ENCODE measurements around the gene ADA.
"Not testable (repeated sequence)": the region's sequence is repeated elsewhere in the genome, so short reads cannot be mapped to it uniquely, and the experiment has no call there.

ADA gene

GRCh38 chr20:44651684-44652423, at the start of gene ADA:
Gene ADA (minus strand): TSS chr20:44651699. CDS start chr20:44651607, 92 bp downstream.
- DNase-seq (ENCODE audit: low read depth) = no peak
- peak within 1 kb of the TSS; percentile 70 for H3K4me3 ChIP-seq (ENCODE audit: low read depth, low read length)

GRCh38 chr20:44700306-44700705, 48.8 kb upstream of the ADA start:
- no peak for DNase-seq (ENCODE audit: low read depth)
- no peak overlapping the region for H3K4me3 ChIP-seq (ENCODE audit: low read depth, low read length)

- DNase-seq (ENCODE audit: low read depth) = no peak
Measured at GRCh38 chr20:44698351-44698750, 46.9 kb upstream of the ADA start.

GRCh38 chr20:44697041-44697440, 45.5 kb upstream of the ADA start:
- not testable (repeated sequence) for H3K4me3 ChIP-seq (ENCODE audit: low read depth, low read length); DNase-seq (ENCODE audit: low read depth)

More at GRCh38 chr20:44698351-44698750, 46.9 kb upstream of the ADA start:
- H3K4me3 ChIP-seq (ENCODE audit: low read depth, low read length) = no peak overlapping the region

GRCh38 chr20:44696315-44696714, 44.8 kb upstream of the ADA start:
- no peak for DNase-seq (ENCODE audit: low read depth)

GRCh38 chr20:44695674-44696300, 44.3 kb upstream of the ADA start:
- no peak for DNase-seq (ENCODE audit: low read depth)
- H3K4me3 ChIP-seq (ENCODE audit: low read depth, low read length) = no peak overlapping the region

More at GRCh38 chr20:44696315-44696714, 44.8 kb upstream of the ADA start:
- no peak overlapping the region for H3K4me3 ChIP-seq (ENCODE audit: low read depth, low read length)

GRCh38 chr20:44695295-44695673, 43.8 kb upstream of the ADA start:
- DNase-seq (ENCODE audit: low read depth) = no peak
- no peak overlapping the region for H3K4me3 ChIP-seq (ENCODE audit: low read depth, low read length)

GRCh38 chr20:44694159-44694558, 42.7 kb upstream of the ADA start:
- no peak overlapping the region for H3K4me3 ChIP-seq (ENCODE audit: low read depth, low read length)
- no peak for DNase-seq (ENCODE audit: low read depth)

- DNase-seq (ENCODE audit: low read depth) = no peak
- H3K4me3 ChIP-seq (ENCODE audit: low read depth, low read length) = no peak overlapping the region
Measured at GRCh38 chr20:44693627-44694026, 42.1 kb upstream of the ADA start.

- peak; percentile 88 for DNase-seq (ENCODE audit: low read depth)
Measured at GRCh38 chr20:44692932-44693480, 41.5 kb upstream of the ADA start.

GRCh38 chr20:44691424-44692423, 40.2 kb upstream of the ADA start:
- H3K4me3 ChIP-seq (ENCODE audit: low read depth, low read length) = no peak overlapping the region
- no peak for DNase-seq (ENCODE audit: low read depth)

More at GRCh38 chr20:44692932-44693480, 41.5 kb upstream of the ADA start:
- no peak overlapping the region for H3K4me3 ChIP-seq (ENCODE audit: low read depth, low read length)

GRCh38 chr20:44690781-44691423, 39.4 kb upstream of the ADA start:
- DNase-seq (ENCODE audit: low read depth) = no peak

GRCh38 chr20:44689809-44690208, 38.3 kb upstream of the ADA start:
- no peak for DNase-seq (ENCODE audit: low read depth)
- no peak overlapping the region for H3K4me3 ChIP-seq (ENCODE audit: low read depth, low read length)

More at GRCh38 chr20:44690781-44691423, 39.4 kb upstream of the ADA start:
- H3K4me3 ChIP-seq (ENCODE audit: low read depth, low read length) = no peak overlapping the region

- no peak for DNase-seq (ENCODE audit: low read depth)
Measured at GRCh38 chr20:44688053-44688625, 36.6 kb upstream of the ADA start.

GRCh38 chr20:44686934-44687333, 35.4 kb upstream of the ADA start:
- DNase-seq (ENCODE audit: low read depth) = no peak
- no peak overlapping the region for H3K4me3 ChIP-seq (ENCODE audit: low read depth, low read length)

More at GRCh38 chr20:44688053-44688625, 36.6 kb upstream of the ADA start:
- H3K4me3 ChIP-seq (ENCODE audit: low read depth, low read length) = no peak overlapping the region

- no peak overlapping the region for H3K4me3 ChIP-seq (ENCODE audit: low read depth, low read length)
Measured at GRCh38 chr20:44684047-44684967, 32.8 kb upstream of the ADA start.

GRCh38 chr20:44683263-44684046, 32.0 kb upstream of the ADA start:
- no peak for DNase-seq (ENCODE audit: low read depth)
- H3K4me3 ChIP-seq (ENCODE audit: low read depth, low read length) = no peak overlapping the region

More at GRCh38 chr20:44684047-44684967, 32.8 kb upstream of the ADA start:
- DNase-seq (ENCODE audit: low read depth) = no peak
